HUDEP-2 (cell line): ENCODE measurements around the gene COL23A1.
"Not testable (repeated sequence)": the region's sequence is repeated elsewhere in the genome, so short reads cannot be mapped to it uniquely, and the experiment has no call there.

ENCODE experiments used
- DNase-seq, 76 experiments: peaks; one replicate each; lab custom pipeline; 2025; ENCODE audit not compliant: unreplicated experiment in 76 of 76; lab: John Stamatoyannopoulos, UW

Gene COL23A1

DNA sequence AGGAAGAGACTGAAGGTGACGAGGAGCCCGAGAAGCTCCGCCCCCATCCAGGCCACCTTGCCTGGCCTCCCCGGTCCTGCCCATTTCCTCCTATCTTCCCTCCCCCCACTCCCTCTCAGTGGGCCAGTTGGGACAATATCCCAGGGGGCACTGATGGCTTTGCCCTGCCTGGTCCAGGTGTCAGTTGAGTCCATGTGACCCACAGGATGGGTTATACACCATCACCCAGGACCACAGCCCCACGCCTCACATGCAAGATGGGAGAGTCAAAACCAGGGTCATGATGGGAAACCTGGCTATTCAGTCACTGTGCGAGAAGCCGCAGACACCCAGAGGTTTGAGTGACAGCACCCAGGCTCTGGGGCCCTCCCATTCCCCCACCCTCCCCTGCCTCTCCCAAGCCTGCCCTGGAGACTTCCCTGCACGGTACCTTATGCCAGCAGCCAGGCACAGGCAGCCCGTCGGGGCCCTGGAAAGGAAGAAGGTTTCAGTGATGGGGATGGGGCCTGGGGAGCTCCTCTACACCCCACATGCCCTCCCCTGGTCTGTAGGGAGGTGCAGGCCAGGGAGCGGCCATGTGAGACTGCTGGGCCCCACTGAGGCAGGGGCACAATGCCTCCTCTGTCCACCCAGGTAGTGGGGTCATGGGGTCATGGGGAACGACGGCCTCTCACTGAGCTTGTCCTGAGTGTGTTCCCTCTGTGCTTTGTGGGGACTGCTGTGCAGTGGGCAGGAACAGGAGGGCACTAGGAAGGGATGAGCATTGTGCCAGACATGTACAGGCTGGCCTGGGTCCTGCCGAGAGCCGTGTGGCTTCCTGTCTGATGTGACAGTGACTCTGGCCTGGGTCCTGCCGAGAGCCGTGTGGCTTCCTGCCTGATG, 351.2 kb downstream of the COL23A1 start:
- DNase-seq = no peak

DNA sequence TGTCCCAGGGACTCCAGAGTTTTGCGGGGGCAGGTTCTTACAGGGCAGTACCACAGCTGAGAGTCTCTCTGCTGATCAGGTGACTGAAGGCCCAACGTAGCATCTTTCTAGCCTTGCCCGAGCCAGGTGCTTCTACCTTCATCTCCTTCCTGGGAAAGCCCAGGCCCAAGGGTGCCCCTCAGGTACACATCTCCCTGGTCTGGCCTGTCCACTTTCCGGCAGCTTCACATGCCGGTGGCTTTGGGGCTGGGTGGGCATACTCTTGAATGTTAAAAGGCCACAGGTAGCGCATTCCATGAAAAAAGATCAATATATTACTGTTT, 351.9 kb downstream of the COL23A1 start:
- no peak for DNase-seq

DNA sequence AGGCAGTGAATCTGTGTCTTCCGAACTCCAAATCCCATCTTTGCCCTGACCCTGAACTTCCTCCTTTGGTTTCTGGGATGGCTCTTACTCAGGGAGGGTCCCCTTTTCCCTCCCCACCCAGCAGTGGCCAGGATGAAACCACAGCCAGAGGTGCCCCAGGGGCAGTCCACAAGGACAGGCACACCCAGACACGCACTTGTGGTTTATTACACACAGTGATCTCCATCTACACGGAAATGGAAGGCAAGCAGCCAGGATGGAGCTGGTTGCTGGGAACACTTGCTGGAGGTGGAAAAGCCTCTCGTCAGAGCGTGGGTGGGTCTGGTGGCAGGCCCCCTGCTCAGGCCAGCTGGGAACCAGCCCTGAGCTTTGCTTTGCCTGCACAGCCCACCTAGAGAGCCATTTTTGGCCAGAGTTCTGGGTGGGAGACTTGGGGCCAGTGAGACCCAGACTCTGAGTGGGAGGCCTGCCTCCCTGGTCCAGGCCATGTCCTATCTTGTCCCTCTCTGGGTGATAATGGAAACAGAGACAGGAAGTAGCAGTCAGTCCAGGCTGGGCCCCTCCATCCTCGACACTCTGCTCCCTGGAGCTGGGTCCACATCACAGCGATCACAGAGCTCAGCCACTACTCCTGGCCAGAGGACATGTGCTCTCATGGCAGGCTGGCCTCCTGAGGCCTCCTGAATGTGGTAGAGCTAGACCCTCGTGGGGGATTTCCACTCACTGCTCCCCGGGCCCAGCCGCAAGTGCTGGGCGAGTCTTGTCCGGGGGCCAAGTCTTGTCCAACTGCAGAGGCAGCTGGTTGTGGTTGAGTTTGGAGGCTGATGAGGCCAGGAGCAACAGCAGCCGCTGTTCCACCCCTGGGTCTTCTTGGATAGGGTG, 352.5 kb downstream of the COL23A1 start:
- DNase-seq = peak in 1 of 76 experiments; percentile 8

DNA sequence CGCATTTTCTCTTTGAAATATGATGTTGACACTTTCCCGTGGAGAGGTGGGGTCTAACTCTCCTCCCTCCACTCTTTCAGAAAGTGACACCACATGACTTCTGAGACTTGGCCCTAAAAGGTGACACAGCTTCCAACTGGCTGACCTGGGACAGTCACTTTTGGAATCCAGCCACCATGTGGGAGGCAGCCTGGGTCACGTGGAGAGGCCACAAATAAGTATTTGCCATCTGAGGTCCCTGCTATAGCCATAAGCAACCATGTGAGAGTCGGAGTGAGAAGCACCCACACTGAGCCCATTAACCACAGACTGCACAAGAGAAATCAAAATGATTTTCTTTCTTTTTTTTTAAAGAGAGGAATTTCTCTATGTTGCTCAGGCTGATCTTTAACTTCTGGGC, 353.5 kb downstream of the COL23A1 start:
- peak in 58 of 76 experiments; percentile 6 to 84 (median 43) for DNase-seq

DNA sequence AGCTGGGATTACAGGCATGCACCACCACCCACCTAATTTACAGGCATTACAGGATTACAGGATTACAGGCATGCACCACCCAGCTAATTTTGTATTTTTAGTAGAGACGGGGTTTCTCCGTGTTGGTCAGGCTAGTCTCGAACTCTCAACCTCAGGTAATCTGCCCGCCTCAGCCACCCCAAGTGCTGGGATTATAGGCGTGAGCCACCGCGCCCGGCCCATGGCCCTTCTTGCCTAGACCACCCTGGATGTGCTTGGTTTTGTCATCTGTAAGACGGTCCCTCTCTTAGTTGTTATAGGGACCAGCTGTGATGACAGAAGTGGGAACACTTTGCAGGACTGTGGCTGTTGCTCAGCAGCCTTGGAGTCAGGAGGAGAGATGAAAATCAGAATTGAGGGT, 354.1 kb downstream of the COL23A1 start:
- DNase-seq = no peak

DNA sequence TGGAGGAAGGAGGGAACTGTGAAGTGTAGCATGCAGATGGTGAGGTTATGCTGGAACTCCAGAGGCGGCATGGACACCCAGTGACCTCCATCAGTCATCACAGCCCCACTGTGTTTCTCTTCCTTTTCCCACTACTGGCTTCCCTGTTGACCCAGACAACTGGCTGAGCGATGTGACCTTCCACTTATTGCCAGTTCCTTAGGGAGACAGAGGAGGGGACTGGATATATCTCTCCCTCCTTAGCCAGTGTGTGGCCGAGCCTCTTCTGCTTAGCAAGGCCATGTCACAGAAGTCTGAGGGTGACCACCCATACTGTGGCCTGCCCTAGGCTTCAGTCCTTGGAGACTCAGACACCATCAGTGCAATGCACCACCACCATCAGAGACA, 354.6 kb downstream of the COL23A1 start:
- DNase-seq = no peak

DNA sequence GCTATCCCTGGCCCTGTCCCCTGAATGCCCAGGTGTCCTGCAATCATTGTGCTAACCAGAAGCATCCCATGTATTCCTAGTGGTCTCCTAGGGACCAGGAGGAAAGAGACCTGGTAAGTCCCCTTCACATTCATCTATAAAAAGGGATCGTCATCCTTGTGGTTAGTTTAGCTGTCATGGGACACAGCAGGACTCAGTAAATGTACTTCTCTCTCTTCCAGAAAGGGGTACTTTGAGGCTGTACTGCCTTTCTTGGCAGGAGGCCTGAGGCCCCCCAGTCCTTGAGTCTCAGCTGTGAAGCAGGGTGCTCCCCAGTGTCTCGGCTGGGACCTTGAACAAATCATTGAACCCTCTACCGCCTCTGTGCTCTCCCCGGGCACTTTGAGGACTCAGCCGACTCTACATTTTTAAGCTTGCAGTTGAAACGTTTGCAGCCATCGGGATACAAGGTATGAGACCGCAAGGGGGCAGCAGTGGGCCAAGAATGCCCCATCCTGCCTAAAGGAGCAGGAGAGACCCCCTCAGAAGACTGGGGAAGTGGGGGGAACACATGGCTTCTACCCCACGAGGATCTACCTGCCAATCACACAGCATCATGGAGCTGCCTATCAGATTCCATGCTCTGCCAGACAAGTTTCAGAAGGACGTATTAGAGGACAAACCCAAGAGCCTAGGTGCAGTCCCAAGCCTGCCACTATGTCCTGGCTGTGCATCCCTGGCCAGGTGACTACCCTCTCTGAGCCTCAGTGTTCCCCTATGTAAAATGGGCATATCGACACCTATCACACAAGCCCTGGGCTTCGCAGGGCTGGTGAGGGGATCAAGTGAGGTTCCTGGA, 355.2 kb downstream of the COL23A1 start:
- peak in 64 of 76 experiments; percentile 9 to 76 (median 54) for DNase-seq

DNA sequence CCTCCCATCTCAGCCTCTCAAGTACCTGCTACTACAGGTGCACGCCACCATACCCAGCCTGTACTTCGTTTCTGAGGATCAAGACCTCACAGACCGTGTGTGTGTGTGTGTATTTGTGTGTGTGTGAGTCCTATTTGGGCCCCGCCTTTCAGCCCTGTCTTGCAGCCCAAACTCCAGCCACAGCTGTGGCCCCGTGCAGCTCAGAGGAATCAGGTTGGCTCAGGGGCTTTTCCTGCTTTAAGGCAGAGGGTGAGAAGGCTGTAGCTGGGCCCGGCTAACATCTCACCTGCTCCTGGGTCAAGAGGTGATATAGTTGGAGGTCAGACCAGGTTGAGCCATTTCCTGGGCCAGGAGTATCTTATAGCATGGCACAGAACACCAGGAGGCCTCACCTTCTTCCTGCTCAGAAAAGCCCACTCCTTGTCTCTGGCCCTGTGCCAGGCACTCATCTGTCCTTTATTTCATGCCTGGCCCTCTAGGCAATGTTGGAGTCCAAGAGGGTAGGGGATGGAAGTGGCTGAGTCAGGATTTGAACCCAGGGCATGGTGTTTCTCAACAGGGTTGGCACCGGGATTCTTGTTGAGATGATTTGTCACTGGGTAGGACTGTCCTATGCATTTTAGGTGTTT, 356.0 kb downstream of the COL23A1 start:
- no peak for DNase-seq

DNA sequence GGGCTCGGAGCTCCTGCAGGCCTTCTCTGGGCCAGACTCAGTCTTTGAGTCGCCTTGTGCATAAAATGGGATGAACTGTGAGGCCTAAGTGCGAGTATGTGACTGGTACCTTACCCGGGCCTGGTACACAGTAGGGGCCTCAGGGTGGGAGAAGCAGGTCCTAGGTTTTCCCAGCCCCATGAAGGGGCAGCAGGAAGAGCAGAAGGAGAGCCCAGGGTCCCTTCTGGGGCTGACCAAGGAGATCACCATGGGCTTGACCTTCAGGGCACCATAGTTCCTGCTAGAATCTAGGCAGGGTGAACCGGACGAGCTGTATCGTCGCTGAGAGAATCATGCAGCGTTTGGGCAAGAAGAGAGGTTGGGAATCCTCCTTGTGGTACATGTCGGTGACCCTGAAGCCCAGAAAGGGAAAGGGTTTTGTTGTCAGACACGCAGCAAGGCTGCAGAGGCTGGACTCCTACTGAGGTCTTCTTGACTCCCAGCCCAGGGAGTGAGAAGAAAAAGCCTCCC, 357.2 kb downstream of the COL23A1 start:
- no peak for DNase-seq

DNA sequence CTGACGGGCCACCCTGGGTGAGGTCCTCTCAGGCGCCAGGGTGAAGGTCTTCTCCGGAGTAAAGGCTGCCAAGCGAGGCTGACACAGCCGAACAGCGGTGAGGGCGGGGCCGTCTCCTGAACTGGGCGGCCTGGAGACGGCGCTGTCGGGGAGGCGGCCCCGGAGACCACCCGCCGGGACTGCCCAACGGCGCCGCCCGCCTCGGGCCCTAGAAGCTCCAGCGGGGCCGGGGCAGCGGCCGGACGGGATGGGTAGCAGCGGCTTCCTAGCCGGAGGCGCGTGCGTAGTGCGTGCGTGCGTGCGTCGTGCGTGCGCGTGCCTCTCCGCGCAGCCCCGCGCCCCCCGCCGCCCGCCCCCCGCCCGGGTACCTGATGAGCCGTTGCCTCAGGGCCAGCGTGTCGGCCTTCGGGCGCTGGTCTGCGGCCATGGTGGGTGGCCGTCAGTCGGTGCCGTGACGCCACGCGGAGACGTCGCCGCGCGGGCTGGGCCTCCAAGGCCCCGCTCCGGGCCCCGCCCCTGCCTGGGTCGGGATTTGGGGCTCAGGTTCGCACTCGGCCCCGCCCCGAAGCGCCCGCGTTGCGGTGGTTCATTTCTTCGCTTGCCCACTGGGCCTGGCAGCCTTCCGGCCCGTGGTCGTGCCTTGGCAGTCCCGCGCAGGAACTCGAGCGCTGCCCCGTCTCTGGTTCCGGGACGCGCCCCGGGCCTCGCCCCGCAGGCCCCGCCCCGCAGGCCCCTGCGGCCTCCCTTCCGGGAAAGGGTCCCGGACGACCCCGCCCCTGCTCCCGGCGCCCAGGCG, 357.9 kb downstream of the COL23A1 start, which contains the start of gene PHYKPL:
TSS of gene PHYKPL (minus strand) at position 679 of the 796 bp plus-strand sequence. CDS start at position 427, 252 bp downstream.
- DNase-seq = peak in 53 of 76 experiments; percentile 15 to 76 (median 52)

DNA sequence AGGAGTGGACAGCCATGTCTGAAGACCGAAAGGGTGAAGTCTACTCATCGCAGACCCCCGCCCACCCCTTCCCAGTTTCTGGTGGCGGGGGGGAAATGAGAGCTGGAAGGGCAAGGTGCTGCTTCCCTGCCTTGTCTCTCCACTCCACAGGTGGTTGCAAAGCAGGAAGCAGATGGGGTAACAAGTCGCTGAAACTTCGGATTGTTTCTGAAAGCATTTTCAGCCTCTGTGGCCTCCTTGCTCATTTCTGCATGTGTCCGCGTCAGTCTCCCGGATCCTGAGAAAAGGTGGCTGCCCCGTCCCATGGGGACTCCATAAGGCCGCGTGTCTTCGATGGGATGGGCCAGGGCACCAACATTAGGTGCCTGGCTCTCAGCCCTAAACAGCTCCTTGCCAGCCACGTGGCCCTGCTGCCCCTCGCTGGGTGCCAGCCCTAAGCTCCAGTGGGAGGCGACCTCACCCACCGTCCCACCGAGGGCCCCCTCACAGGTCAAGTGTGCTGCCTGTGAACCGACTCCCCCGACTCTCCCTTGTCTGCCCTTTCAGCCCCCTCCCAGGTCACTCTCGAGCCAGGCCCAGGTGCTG, 358.6 kb downstream of the COL23A1 start:
- DNase-seq = no peak

DNA sequence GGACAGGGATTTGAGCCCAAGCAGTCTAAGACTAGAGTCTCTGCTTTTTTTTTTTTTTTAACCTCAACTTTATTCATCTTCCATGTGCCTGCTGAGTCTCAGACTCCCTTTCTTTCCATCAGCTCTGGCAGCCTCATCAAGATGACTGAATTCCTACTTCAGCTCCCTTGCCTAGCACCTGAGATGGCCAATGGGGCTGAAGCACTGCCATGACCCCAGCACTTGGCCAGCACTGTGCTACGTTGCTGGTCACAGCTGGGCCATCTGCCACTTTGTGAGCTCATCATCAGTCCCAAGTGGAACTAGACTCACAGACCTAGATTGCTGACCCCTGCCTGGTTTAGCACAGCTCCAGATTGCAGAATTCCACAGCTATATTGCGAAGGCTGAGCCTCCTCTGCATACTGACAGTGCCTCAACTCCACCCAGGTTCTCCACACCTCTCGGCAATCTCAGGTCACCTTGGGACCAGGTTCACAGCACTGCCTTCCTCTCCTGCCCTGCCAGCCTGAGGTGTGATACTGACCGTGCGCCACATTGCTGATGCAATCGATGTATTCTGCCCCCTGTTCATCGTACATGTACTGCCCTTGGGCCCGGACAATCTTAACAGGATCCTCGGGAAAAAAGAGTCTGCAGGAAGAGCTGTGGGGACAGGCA, 359.2 kb downstream of the COL23A1 start:
- peak in 4 of 76 experiments; percentile 11 to 22 (median 16) for DNase-seq

DNA sequence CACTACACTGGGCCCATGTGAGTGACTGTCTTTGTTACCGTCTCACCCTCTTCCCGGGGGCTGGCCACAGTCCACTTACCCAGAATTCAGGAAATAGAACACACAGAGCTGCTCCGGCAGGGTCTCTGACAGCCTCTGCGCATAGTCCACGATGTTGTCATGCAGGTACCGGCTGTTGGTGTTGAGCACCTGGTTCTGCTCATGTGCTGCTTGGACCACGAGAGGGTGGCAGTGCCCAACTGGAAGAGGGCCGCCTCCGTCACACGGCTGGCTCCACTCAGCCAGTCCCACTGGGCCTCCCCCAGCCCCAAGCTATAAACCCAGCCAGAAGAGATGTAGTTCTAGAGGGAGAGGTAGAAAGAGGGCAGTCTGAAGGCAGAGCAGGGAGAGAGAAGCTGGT, 360.3 kb downstream of the COL23A1 start:
- no peak for DNase-seq

DNA sequence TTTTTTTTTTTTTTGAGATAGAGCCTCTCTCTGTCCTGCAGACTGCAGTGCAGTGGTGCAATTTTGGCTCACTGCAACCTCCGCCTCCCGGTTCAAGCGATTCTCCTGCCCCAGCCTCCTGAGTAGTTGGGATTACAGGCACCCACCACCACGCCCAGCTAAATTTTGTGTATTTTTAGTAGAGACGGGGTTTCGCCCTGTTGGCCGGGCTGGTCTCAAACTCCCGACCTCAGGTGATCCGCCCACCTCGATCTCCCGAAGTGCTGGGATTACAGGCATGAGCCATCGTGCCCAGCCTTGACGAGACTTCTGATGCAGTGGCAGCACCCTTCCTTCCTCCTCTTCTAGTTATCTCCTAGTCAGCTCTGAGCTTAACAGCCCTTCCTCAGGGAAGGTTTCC, 361.1 kb downstream of the COL23A1 start:
- DNase-seq = not testable (repeated sequence)

DNA sequence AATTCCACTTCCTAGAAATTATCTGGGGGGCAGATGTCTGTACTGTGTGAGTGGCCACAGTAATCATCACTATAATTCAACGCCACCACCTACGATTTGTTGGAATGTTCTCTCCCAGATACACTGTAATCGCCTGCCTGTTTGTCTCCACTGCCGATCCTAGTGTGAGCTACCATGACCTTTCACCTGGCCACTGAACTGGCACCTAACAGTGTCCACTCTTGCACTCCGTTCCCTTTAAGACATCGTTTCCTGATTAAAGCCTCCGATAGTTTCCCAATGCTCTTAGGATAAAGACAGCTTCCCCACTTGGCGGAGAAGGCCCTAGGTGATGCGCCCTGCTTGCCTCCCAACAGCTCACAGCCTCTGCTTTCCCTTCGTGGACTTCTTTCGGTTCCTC, 361.6 kb downstream of the COL23A1 start:
- DNase-seq = no peak

DNA sequence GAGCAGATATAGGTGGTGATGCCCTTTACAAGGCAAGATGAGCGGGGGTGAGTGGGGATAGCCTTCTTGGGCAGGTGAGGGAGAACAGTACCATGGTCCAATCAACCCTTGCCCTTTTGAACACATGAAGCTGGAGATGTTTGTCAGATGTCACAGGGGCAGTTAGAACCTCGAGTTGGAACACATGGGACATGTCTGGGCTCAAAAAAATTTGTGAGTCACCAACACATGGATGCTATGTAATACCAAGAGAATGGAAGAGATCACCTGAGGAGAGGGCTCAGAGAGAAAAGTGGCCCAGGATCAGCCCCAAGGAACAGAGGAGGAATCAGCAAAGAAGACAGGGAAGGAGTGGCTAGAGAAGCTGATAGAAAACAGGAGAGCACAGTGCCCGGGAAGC, 362.3 kb downstream of the COL23A1 start:
- DNase-seq = no peak

DNA sequence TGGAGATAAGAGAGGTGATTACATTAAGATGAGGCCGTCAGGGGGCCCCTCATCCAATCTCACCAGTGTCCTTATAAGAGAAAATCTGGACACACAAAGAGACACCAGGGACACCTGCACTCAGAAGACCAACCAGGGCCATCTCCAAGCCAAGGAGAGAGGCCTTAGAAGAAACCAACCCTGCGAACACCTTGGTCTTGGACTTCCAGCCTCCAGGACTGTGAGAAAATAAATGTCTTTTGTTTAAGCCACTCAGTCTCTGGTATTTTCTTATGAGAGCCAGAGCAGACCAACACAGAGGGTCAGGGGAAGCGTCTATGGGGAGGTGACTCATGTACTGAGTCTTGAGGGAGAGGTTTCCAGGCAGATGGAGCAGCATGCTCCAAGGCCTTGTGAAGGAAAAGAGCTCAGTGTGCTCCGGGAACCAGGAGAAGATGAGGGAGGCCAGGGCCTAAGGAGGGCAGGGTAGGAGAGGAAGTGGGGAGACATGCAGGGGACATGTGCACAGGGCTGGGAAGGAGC, 363.0 kb downstream of the COL23A1 start:
- DNase-seq = no peak

DNA sequence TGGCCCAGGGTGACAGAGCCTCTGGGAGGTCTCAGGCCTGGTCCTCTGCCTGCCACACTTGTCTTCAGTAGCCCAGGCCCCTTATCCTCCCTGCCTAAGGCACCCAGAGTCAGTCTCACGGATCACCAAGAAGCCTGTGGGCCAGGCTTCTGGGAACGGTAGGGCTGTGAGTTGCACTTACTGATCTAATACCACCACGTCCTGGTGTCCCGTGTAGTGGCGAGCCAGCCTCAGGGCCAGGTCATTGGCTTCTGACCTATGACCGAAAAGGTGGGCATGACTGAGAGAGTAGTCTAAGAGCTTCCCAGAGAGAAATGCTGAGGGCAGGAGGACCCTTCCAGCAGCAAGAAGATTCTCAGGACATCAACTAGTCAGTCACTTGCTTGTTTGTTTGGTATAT, 365.0 kb downstream of the COL23A1 start:
- no peak for DNase-seq
